ENCODE results near the gene PPEF1. TPM values are rescaled to one million over a fixed set of nuclear protein-coding genes. Genes with fewer than 3 reads are reported as not detected.

The PPEF1 gene
- total RNA-seq, 2 experiments from 2014 or later: not detected

DNA sequence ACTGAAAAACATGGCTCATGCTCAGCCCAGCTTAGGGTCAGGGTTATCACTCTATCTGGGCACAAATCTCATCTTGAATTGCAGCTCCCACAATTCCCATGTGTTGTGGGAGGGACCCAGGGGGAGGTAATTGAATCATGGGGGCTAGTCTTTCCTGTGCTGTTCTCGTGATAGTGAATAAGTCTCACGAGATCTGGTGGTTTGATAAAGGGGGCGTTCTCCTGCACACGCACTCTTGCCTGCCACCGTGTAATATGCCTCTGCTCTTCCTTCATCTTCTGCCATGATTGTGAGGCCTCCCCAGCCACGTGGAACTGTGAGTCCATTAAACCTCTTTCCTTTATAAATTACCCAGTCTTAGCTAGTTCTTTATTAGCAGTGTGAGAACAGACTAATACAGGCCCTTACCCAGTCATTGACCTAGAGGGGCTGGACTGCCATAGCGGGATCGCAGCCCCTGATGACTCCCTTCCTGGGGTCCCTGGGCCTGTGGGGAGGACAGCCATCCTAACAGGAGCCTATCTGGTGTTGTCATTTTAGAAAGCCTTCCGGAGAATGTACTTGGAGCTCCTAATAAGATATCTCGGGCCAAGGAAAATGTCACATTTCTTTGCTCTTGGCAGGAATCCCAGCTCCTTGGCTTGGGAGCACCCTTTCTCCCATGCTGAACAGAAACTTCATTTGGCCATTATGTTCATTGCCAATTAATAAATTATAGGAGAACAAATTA, 163.9 kb downstream of the PPEF1 start:
- Mint-ChIP-seq H3K4me1 (no peaks in the 10 kb centered on the region), H3K27ac (no peak overlapping the region), H3K27me3 (no peaks in the 10 kb centered on the region), H3K36me3 (no peaks in the 10 kb centered on the region), H3K4me3 (no peak overlapping the region), H3K9me3 (ENCODE audit: low read depth) (no peaks in the 10 kb centered on the region)
- CTCF ChIA-PET: no interaction called here
- DNase-seq: no peak
- ATAC-seq: no peak

DNA sequence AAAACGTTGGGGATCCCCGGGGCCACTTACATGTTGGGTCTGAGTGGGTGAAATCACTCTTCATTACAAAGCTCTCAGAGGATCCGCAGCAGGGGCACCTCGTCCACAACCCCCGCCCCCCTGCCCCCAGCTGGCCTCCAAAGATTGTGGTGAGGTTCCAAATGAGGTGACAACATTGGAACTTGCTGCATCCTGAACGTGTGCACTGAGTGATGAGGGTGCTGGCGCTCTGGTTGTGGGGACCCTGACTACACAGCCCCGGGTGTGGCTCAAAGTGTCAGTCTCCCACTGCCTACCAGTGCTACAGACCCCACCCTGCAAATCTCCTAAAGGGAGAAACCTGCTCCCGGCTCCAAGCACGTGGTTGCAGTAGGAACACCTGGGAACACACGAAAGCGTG, 164.5 kb downstream of the PPEF1 start:
- H3K27me3 Mint-ChIP-seq: no peaks in the 10 kb centered on the region
- ATAC-seq: no peak
- H3K36me3 Mint-ChIP-seq: no peaks in the 10 kb centered on the region
- no peak overlapping the region for H3K27ac Mint-ChIP-seq
- DNase-seq: no peak
- H3K9me3 Mint-ChIP-seq (ENCODE audit: low read depth): no peaks in the 10 kb centered on the region
- CTCF ChIA-PET: no interaction called here
- no peaks in the 10 kb centered on the region for H3K4me1 Mint-ChIP-seq
- no peak overlapping the region for H3K4me3 Mint-ChIP-seq

- ATAC-seq (no peak), DNase-seq (no peak)
- no peak overlapping the region for H3K4me3 Mint-ChIP-seq
- CTCF ChIA-PET: no interaction called here
- H3K4me1 Mint-ChIP-seq: no peaks in the 10 kb centered on the region
- no peaks in the 10 kb centered on the region for H3K36me3 Mint-ChIP-seq
- no peaks in the 10 kb centered on the region for H3K9me3 Mint-ChIP-seq (ENCODE audit: low read depth)
- no peaks in the 10 kb centered on the region for H3K27me3 Mint-ChIP-seq
- no peak overlapping the region for H3K27ac Mint-ChIP-seq
These were observed 165.2 kb downstream of the PPEF1 start for GRCh38 chrX:18872621-18873020.

- Mint-ChIP-seq H3K36me3 (no peaks in the 10 kb centered on the region), H3K4me1 (no peaks in the 10 kb centered on the region), H3K27ac (no peak overlapping the region), H3K4me3 (no peak overlapping the region), H3K27me3 (no peaks in the 10 kb centered on the region), H3K9me3 (ENCODE audit: low read depth) (no peaks in the 10 kb centered on the region)
- CTCF ChIA-PET: no interaction called here
- peak; percentile 39 for ATAC-seq
- no peak for DNase-seq
These were observed 165.8 kb downstream of the PPEF1 start for GRCh38 chrX:18873189-18873791.

DNA sequence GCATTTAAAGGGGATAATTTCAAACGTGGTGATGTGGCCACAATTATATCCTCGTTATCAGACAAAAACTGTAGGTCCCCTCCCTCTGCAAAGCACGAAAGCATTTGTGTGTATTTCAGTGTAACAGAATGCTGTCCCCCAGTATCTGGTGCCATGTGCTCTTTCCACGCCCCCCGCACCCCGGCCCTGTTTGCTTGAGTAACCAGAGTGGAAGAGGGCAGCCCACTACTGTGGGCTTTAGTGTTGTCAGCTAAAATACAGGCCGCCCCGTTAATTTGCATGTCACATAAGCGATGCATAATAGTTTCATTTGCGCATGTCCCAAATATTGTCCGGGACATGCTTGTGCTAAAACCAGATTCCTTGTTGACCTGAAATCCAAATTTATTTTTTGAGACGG, 166.4 kb downstream of the PPEF1 start:
- H3K27ac Mint-ChIP-seq: no peak overlapping the region
- ATAC-seq: no peak
- no peaks in the 10 kb centered on the region for H3K27me3 Mint-ChIP-seq
- H3K36me3 Mint-ChIP-seq: no peaks in the 10 kb centered on the region
- H3K4me3 Mint-ChIP-seq: no peak overlapping the region
- no peak for DNase-seq
- CTCF ChIA-PET: no interaction called here
- no peaks in the 10 kb centered on the region for H3K4me1 Mint-ChIP-seq
- no peaks in the 10 kb centered on the region for H3K9me3 Mint-ChIP-seq (ENCODE audit: low read depth)

DNA sequence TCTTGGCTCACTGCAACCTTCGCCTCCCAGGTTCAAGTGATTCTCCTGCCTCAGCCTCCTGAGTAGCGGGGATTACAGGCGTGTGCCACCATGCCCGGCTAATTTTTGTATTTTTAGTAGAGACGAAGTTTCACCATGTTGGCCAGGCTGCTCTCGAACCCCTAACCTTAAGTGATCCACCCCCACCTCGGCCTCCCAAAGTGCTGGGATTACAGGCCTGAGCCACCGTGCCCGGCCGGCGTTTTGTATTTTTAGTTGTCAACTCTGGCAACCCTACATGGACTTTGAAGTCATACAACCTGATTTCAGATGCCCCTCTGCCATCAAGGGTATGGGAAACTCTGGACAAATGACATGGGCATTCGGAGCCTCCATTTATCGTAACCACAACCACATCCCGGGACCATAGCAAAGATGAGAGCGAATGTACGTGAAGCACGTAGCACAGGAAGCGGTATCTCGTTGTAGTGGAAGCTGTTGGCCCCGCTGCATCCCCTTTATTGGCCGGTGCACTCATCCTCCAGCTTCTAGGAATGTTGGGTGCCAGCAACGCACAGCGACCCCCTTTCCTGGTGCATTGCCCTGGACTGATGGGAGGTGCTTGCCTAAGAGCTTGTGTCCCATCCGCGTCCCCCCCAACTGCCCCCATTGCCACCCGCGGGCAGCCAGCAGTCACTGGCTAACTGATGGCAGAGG, 167.3 kb downstream of the PPEF1 start:
- H3K9me3 Mint-ChIP-seq (ENCODE audit: low read depth): no peaks in the 10 kb centered on the region
- CTCF ChIA-PET: no interaction called here
- DNase-seq (no peak), ATAC-seq (no peak)
- no peak overlapping the region for H3K27ac Mint-ChIP-seq
- H3K4me3 Mint-ChIP-seq: no peak overlapping the region
- no peaks in the 10 kb centered on the region for H3K4me1 Mint-ChIP-seq
- no peaks in the 10 kb centered on the region for H3K36me3 Mint-ChIP-seq
- H3K27me3 Mint-ChIP-seq: no peaks in the 10 kb centered on the region

GRCh38 chrX:18875256-18875878, 167.9 kb downstream of the PPEF1 start:
- no peak for DNase-seq
- no peak overlapping the region for H3K4me3 Mint-ChIP-seq
- CTCF ChIA-PET: no interaction called here
- no peaks in the 10 kb centered on the region for H3K27me3 Mint-ChIP-seq
- no peaks in the 10 kb centered on the region for H3K9me3 Mint-ChIP-seq (ENCODE audit: low read depth)
- H3K36me3 Mint-ChIP-seq: no peaks in the 10 kb centered on the region
- ATAC-seq: no peak
- no peak overlapping the region for H3K27ac Mint-ChIP-seq
- no peaks in the 10 kb centered on the region for H3K4me1 Mint-ChIP-seq

GRCh38 chrX:18877469-18877868, 170.0 kb downstream of the PPEF1 start:
- Mint-ChIP-seq H3K4me3 (no peak overlapping the region), H3K27ac (no peak overlapping the region), H3K27me3 (no peaks in the 10 kb centered on the region), H3K36me3 (no peaks in the 10 kb centered on the region), H3K9me3 (ENCODE audit: low read depth) (no peaks in the 10 kb centered on the region), H3K4me1 (no peaks in the 10 kb centered on the region)
- CTCF ChIA-PET: no interaction called here
- ATAC-seq (no peak), DNase-seq (no peak)

Other genes with a start within 250 kb of the PPEF1 start
- gene RS1, start 35.5 kb upstream of the PPEF1 start, total RNA-seq: not detected

All from activated CD8-positive, alpha-beta memory T cell treated with anti-CD3 and anti-CD28 coated beads, Interleukin-2, amount 10 ng/mL, durations not matched to agents 7 days and 5 days (primary cell).